NT2/D1 (cell line): Measurements from ENCODE around the gene GRM5.

Experiments used
- SUZ12 ChIP-seq: IDR thresholded peaks from 2 replicates; pipeline ENCODE4 v1.6.1; 2011; ENCODE audit not compliant: insufficient read length, insufficient read depth; ENCODE audit errors: extremely low read depth
- YY1 ChIP-seq: IDR thresholded peaks from 2 replicates; pipeline ENCODE4 v1.6.1; 2011; ENCODE audit not compliant: insufficient read length, insufficient read depth

- TF ChIP-seq SUZ12, result no peak
- no peak for TF ChIP-seq YY1
These were observed 462.5 kb downstream of the GRM5 start for GRCh38 chr11:88603091-88603867.
